ENCODE data around the gene PTPRK.
A peak's percentile ranks its signal among the peaks of the same experiment; 100 is the strongest.

The PTPRK gene

GRCh38 chr6:128275030-128275429, 245.4 kb downstream of the PTPRK start:
- no peak overlapping the region for H3K4me3 ChIP-seq

DNA sequence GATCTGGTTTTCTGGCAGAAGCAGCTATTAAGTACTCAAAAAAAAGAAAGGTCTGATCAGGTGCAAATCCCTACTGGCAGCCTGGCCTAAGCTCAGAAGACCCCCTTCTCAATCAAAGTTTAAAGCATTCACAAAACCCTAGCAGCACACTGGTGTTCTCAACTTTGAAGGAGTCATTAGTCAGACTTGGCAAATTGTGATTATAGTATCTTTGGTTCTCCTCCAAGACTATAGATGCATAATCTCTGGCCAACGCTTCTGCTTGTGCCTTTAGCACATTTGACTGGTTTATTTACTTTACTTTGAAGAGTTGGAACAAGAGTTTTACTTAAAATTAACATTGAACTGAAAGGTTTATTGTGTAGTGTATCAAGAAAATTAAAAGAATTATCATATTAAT, 248.9 kb downstream of the PTPRK start:
- H3K27ac ChIP-seq = no peak overlapping the region
- no peak overlapping the region for H3K4me3 ChIP-seq

More at GRCh38 chr6:128275030-128275429, 245.4 kb downstream of the PTPRK start:
- H3K27ac ChIP-seq = no peak overlapping the region

DNA sequence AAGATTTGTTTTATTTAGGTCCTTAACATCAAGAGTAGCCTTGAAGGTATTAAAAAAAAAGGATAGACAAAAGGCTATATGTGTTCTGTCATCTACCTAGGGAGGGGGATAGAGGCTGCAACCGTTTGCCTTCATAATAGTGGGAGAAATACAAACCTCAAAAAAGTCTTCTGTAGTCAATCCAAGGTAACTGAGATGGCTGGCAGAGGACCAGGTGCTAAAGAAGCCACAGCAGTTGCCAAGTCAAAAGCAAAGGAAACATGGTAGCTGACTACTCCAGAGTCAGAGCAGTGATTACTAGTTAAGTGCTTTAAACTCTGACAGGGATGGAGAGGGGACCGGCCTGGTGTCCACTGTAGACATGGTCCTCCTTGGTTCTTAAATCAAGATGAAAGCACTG, 249.4 kb downstream of the PTPRK start:
- Histone ChIP-seq H3K27ac (no peak overlapping the region), H3K4me3 (no peak overlapping the region)

GRCh38 chr6:128266946-128267345, 253.5 kb downstream of the PTPRK start:
- no peak overlapping the region for H3K27ac ChIP-seq
- no peak overlapping the region for H3K4me3 ChIP-seq

DNA sequence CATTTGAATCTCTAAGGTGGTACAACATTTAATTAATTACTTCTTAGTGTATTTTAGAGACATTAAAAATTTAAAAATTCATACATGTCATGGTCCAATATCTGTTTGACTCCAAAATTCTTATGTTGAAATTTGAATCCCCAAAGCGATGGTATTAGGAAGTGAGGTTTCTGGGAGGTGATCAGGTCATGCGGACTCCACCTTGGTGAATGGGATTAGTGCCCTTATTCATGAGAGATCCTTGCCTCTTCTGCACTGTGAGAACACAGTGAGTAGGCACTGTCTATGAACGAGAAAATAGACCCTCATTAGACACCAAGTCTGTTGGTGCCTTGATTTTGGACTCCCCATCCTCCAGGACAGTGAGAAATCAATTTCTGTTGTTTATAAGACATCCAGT, 254.7 kb downstream of the PTPRK start:
- no peak overlapping the region for H3K4me3 ChIP-seq
- no peak overlapping the region for H3K27ac ChIP-seq

DNA sequence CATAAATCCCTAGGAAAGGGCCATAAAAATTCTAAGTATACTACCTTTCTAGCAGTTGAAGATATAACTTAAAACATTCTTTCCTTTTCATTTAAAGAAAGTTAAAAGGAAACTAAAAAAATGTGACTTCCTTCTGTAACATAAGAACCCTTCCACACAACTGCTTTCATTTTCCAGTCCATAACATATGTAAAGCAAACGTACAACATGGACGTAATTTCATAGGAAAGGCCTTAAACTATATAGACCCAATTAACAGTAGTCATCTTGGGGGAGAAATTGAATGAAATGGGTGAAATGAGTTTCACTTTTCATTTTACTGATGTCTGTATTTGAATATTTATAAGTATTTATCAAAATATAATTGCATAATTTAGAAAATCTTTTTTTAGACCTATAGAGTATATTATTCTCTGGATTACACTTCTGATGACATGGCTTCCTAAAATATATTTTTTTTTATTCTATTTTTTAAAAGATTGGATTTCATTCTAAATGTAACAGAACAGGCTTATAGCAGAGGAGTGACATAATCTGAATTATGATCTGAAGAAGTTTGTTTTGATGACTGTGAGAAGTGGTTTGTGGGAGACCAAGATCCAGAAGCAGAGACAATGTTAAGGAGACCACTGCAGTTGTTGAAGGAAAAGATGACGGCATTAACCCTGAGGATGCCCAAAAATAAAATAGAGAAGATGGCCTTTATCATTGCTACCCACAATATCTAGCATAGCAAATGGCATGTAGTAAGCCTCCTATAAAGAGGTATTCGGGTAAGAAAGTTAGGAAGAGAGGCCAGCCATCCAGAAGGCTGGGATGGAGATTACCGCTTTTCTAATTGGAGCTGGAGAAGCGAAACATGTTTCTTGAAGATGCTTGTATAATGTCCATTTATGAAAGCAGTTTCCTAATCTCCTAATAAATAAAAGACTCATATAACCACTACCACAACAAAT, 260.4 kb downstream of the PTPRK start:
- Histone ChIP-seq H3K27ac (peak overlapping the region in 6 of 21 experiments; percentile 6 to 67 (median 44)), H3K4me3 (peak overlapping the region in 1 of 7 experiments; percentile 15)

DNA sequence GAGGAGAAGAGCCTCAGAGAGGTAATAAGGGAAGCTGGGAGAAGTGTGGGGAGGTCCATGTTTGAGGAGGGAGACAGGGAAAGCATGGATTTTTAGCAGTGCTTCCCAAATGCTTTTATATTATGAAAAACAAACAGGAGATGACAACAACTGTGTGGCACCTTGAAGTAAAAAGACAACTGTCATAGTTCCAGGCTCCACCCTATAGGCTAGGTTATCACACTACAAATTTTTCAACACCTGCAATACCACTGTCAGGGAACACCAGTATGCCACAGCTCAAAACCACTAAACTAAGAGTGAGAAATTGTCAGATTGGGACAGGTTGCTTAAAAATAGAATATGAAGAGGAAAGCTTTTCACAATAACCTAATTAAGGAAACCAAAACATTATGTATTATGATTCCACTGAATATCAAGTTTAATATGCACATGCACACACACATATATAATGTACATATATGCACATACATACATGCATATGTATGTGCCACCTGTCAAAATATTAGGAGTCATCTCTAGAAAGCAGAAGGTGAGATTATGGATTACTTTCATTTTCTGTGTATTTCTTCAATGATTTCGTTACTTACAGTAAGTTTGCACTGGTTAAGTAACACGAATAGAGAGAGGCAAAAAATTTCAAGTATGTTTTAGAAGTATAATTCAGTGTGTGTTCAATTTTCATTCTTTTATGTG, 261.2 kb downstream of the PTPRK start:
- H3K4me3 ChIP-seq = peak overlapping the region in 1 of 7 experiments; percentile 15
- H3K27ac ChIP-seq = peak overlapping the region in 7 of 21 experiments; percentile 6 to 67 (median 41)

DNA sequence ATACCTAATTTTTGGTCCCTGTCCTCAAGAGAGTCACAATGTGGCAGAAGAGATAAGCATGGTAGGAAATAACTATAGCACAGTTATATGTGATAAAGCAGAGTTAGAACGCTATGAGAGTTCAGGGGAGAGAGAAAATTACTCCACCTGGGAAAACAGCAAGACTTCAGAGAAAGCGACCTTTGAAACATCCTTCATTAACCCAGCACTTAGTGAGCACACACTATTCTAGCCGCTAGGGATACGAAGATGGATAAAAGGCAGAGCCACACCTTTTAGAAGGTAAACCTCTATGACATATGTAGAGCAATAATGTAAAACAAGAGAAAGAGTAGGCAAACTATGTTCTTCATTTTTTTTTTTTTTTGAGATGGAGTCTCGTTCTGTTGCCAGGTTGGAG, 264.3 kb downstream of the PTPRK start:
- H3K27ac ChIP-seq = no peak overlapping the region
- no peak overlapping the region for H3K4me3 ChIP-seq

- H3K27ac ChIP-seq = peak overlapping the region in 3 of 21 experiments; percentile 24 to 59 (median 37)
Observed at GRCh38 chr6:128252341-128253176, 267.8 kb downstream of the PTPRK start.

GRCh38 chr6:128251445-128252340, 268.7 kb downstream of the PTPRK start:
- H3K27ac ChIP-seq = peak overlapping the region in 1 of 21 experiments; percentile 37
- no peak overlapping the region for H3K4me3 ChIP-seq

More at GRCh38 chr6:128252341-128253176, 267.8 kb downstream of the PTPRK start:
- no peak overlapping the region for H3K4me3 ChIP-seq

GRCh38 chr6:128250370-128251070, 269.9 kb downstream of the PTPRK start:
- Histone ChIP-seq H3K4me3 (no peak overlapping the region), H3K27ac (no peak overlapping the region)

DNA sequence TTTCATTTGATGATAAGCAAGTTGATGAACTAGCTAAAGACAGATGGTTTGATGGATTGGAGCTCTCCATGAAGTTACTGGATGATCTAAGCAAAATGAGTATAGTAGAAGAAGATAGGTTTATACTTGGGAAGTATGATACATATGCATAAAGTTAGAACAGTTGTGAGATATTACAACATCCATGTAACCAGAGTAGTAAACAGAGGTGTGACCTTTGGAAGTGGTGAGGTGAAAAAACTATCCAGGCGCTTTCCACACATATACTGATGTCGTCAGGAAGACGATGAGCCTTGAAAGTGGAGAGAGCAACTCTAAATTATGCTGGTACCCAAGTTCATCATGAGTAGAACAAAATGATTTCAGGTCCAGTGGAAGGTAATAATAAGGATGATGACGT, 271.0 kb downstream of the PTPRK start:
- Histone ChIP-seq H3K4me3 (no peak overlapping the region), H3K27ac (no peak overlapping the region)

DNA sequence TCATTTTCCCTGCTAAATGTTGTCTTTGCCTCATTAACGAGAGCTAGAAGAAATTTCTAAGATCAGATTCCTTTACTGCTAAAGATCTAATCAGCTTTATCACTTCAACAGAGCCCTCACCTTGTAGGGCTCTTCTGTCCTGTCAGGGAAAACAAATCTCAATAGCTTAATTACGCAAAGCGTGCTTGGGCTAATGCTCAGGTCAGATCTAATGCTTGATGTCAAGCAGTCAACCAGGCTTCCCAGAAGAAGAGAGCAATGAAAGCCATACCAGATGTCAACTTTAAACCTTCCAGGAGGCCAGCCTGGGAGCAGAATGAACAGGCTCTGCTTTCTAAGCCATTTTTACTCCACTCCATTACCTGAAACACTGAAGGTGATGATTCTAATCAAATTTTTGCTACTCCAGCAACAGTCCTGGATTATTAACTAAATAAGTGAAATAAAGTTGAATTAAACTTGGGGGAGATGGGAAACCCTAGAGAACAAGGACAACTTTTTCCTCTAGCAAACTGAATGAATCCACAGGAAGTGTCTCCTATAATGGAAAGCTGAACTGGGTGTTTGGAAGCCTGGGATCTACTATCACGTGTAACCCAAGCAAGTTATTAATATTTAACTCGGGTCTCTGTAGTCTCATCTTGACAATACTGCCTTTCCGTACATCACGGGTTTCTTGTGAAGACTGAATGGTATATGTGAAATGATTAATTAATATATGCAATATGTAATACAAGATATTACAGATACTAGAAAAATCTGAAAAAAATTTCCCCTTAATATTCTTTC, 273.7 kb downstream of the PTPRK start:
- H3K4me3 ChIP-seq = no peak overlapping the region
- no peak overlapping the region for H3K27ac ChIP-seq

DNA sequence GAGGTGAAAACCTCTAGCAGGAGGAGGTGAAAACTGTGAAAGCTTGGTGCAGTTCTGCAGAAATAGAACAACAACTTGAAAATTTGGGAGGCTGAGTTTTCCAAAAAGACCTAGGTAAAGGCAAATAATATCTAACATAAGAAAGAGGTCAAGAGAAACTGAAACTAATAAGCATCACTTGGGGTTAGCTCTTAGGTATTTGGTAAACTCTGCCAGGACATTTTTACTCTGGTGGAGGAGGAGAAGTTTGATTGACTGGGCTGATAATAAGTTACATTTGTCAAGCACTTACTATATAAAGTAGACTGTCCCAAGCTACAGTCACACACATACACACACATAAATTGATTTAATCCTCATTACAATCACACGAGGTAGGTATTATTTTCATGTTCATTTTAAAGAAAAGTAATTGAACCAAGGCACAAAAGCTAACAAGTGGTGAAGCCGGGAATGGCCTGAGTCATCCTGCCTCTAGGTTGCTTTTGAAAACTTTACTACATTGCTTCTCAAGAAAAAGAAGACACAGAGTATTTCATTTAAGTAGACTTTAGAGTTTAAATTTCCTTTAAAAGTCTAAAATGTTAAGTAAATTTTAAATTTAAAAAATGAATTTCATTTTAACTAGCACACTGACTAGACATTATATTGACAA, 275.5 kb downstream of the PTPRK start:
- no peak overlapping the region for H3K4me3 ChIP-seq
- no peak overlapping the region for H3K27ac ChIP-seq

DNA sequence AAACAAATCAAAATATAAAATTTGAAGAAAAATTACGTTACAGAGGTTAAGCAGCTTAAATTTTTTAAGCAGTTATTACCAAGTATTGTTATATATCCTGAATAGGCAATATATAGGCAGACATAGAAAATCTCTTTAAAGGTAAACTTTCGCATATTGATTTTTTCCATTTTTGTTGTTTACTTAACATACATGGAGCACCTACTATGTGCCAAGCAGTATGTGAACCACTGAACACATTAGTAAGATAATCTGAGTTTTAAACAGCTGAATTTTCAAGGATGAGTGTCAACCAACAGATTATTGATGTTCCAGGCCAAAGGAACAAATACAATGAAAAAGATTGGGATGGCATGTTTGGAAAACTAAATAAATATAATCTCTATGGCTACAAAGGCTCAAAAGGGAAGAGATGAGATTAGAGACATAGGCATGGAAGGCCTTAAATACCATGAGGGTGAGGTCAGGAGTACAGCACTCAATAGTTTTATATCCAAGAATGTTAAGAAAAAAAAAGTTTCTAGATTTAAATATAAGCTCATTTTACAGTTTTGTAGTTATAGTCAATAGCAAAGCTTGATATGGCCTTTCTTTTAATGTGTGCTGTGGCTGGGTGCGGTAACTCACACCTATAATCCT, 277.5 kb downstream of the PTPRK start:
- H3K27ac ChIP-seq = no peak overlapping the region
- H3K4me3 ChIP-seq = no peak overlapping the region

- H3K4me3 ChIP-seq = no peak overlapping the region
- no peak overlapping the region for H3K27ac ChIP-seq
Observed at GRCh38 chr6:128241216-128241615, 279.2 kb downstream of the PTPRK start.

- no peak overlapping the region for H3K4me3 ChIP-seq
- no peak overlapping the region for H3K27ac ChIP-seq
Observed at GRCh38 chr6:128240024-128240428, 280.4 kb downstream of the PTPRK start.

Data from skin epidermis (tissue), 12 donors.